Parathyroid adenoma (tissue), 2 donors: ENCODE results near the gene GRAMD4.

Experiments
- H2AFZ ChIP-seq: fragments of 300-600 bp; sonication (generic); one replicate; pipeline ENCODE4 v1.7.0; 2017; ENCODE audit warnings: antibody characterized with exemption, mild to moderate bottlenecking
- H3K27ac ChIP-seq: fragments of 300-600 bp; sonication (generic); one replicate; pipeline ENCODE4 v1.7.0; 2017
- H3K27me3 ChIP-seq: fragments of 300-600 bp; sonication (generic); one replicate; pipeline ENCODE4 v1.7.0; 2017; ENCODE audit warnings: low read length; ENCODE audit not compliant: control insufficient read depth, insufficient read depth
- H3K36me3 ChIP-seq: fragments of 300-600 bp; sonication (generic); one replicate; pipeline ENCODE4 v1.7.0; 2017; ENCODE audit warnings: low read length; ENCODE audit not compliant: control insufficient read depth, insufficient read depth
- H3K4me1 ChIP-seq: fragments of 300-600 bp; sonication (generic); one replicate; pipeline ENCODE4 v1.7.0; 2017; ENCODE audit warnings: control low read depth
- H3K4me2 ChIP-seq: fragments of 300-600 bp; sonication (generic); one replicate; pipeline ENCODE4 v1.7.0; 2017; ENCODE audit warnings: low read length
- H3K4me3 ChIP-seq: fragments of 300-600 bp; sonication (generic); one replicate; pipeline ENCODE4 v1.7.0; 2017; ENCODE audit warnings: low read depth, low read length
- H3K79me2 ChIP-seq: fragments of 300-600 bp; sonication (generic); one replicate; pipeline ENCODE4 v1.7.0; 2017; ENCODE audit warnings: control low read depth
- H3K9ac ChIP-seq: fragments of 300-600 bp; sonication (generic); one replicate; pipeline ENCODE4 v1.7.0; 2017; ENCODE audit warnings: mild to moderate bottlenecking
- H3K9me3 ChIP-seq: fragments of 300-600 bp; sonication (generic); one replicate; pipeline ENCODE4 v1.7.0; 2017; ENCODE audit warnings: low read length; ENCODE audit not compliant: control insufficient read depth
- TF ChIP-seq, protein P1 (sequence below): fragments of 300-600 bp; sonication (generic); IDR thresholded peaks from one replicate; pipeline ENCODE4 v1.7.0; 2017; ENCODE audit warnings: antibody characterized with exemption, mild to moderate bottlenecking
- donor health status: primary hyperparathyroidism.

GRAMD4 gene

DNA sequence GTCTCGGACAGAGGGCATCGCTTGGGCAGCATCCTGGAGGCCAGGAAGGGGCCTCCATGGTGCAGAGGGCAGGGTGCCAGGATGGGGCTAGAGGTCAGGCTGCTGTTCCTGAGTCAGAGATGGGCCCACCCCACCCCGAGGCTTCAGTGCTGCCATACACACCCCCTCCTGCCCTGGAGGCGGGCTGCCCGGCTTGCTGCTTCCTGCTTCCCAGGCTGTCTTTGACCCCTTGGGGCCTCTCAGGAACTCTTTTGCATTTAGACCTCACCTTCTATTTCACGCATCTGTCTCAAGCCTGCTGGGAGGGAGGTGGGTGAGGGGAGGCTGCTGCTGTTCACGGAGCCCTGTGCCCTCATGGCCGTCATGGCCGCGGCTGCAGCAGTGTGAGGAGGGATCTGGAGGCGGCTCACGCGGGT is 6.6 kb upstream of the GRAMD4 start:
- H3K4me1 ChIP-seq, result no peaks in the 10 kb centered on the region
- H3K9ac ChIP-seq, result no peak overlapping the region
- H3K27ac ChIP-seq, result no peak overlapping the region
- peaks cover 17% of the 10 kb centered on the region for H3K79me2 ChIP-seq
- H3K9me3 ChIP-seq, result no peaks in the 10 kb centered on the region
- no peaks in the 10 kb centered on the region for H3K27me3 ChIP-seq
- no peaks in the 10 kb centered on the region for H3K36me3 ChIP-seq
- H3K4me2 ChIP-seq, result no peak overlapping the region
- no peak overlapping the region for H2AFZ ChIP-seq
- TF ChIP-seq, protein P1, sequence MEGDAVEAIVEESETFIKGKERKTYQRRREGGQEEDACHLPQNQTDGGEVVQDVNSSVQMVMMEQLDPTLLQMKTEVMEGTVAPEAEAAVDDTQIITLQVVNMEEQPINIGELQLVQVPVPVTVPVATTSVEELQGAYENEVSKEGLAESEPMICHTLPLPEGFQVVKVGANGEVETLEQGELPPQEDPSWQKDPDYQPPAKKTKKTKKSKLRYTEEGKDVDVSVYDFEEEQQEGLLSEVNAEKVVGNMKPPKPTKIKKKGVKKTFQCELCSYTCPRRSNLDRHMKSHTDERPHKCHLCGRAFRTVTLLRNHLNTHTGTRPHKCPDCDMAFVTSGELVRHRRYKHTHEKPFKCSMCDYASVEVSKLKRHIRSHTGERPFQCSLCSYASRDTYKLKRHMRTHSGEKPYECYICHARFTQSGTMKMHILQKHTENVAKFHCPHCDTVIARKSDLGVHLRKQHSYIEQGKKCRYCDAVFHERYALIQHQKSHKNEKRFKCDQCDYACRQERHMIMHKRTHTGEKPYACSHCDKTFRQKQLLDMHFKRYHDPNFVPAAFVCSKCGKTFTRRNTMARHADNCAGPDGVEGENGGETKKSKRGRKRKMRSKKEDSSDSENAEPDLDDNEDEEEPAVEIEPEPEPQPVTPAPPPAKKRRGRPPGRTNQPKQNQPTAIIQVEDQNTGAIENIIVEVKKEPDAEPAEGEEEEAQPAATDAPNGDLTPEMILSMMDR, result no peak
- no peak overlapping the region for H3K4me3 ChIP-seq

DNA sequence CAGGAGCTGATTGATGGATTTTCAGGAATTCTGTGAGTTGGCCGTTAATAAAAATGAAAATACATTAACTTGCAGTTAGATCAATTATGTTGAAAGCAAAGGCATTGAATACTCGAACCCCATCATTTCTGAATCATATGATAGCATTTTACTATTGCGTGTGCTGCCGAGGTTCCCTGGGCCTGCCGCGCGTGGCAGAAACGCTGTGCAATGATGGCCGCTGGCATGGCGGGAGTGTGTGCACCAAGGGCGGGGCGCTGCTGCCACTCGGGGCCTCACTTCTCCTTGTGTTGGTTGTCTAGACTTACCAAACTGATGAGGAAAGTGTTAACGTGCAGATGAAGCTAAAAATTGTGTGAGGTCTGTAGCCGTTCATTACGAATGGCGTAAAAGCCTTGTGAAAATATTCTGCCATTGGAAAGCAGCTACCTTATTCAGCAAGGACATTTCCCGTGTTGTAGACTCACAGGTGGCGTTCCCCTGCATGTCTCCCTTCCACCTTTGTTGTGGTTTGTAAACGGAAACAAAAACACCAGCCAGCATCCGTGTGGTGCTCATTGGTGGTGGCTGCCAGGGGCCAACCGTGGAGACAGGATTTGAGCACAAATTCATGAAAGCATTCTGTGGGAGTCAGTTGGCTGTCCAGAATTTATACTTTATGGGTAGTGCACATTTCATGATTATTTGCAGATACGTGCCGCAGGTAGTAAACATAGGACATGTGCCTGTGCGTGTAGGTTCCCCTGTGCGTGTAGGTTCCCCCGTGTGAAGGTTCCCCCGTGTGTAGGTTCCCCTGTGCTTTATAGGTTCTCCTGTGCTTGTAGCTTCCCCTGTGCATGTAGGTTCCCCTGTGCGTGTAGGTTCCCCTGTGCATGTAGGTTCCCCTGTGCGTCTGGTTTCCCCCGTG is 5.9 kb upstream of the GRAMD4 start:
- Histone ChIP-seq H3K36me3 (no peaks in the 10 kb centered on the region), H3K79me2 (peaks cover 16% of the 10 kb centered on the region), H3K4me3 (no peak overlapping the region), H3K9me3 (no peaks in the 10 kb centered on the region), H3K4me2 (no peak overlapping the region), H3K9ac (no peak overlapping the region), H3K27me3 (no peaks in the 10 kb centered on the region), H2AFZ (no peak overlapping the region), H3K27ac (no peak overlapping the region), H3K4me1 (no peaks in the 10 kb centered on the region)
- TF ChIP-seq, protein P1, result no peak

DNA sequence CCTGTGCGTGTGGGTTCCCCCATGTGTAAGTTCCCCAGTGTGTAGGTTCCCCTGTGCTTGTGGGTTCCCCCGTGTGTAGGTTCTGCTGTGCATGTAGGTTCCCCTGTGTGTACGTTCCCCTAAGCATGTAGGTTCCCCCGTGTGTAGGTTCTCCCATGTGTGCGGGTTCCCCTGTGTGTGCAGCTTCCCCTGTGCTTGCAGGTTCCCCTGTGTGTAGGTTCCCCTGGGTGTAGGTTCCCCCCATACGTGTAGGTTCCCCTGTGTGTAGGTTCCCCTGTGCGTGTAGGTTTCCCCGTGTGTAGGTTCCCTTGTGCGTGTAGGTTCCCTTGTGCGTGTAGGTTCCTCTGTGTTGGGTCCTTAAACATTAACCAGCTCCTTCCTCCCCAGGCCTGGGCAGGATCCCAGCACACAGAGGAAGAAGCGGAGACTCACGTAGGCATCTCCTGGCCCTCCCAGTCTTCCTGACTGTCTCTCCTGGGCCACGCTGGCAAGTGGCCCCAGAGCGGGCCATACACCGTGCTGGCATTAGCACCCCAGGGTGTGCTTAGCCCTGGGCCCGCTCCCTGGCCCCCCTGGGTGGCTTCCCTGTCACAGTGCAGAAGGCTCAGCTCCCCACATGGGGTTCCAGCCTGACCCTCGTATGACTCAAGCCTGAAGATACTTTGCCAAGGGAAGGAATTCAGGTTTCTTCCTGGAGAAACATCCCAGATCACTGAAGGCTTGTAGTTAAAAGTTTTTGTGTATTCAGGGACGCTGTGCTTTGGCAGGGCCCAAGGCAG is 2.8 kb upstream of the GRAMD4 start:
- Histone ChIP-seq H3K9ac (no peak overlapping the region), H3K9me3 (no peaks in the 10 kb centered on the region), H3K27ac (no peak overlapping the region), H3K4me3 (no peak overlapping the region), H3K27me3 (no peaks in the 10 kb centered on the region), H3K36me3 (no peaks in the 10 kb centered on the region), H3K79me2 (peaks cover 7% of the 10 kb centered on the region), H3K4me1 (no peaks in the 10 kb centered on the region), H2AFZ (no peak overlapping the region), H3K4me2 (no peak overlapping the region)
- TF ChIP-seq, protein P1, result no peak

DNA sequence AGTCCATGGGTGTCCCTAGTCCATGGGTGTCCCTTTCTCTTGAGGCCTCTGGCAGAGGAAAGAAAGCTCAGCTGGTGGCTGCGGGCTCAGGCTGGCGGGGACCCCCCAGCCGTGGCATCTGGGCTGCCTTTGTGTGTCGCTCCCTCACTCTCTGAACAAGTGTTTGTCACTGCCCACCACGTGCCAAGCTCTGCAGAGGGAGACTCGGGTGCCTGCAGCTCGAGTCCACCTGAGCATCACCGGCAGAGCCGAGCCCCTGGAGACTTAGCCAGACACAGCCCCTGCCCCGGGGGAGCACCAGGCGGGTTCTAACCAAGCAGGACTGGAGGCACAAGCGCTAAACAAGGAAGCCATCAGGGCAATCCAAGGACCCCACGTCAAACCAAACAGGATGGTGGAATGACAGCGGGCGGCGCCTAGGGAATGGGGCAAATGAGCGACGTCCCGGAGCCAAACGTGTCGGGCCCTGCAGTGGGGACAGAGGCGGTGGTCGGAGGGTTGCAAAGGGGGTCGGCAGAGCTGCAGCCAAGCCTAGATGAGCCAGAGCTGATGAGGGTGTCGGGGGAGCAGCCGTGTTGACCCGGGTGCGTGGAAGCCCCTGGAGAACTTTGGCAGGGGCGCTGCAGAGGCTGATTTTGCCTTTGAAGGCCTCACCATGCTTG is 2.1 kb upstream of the GRAMD4 start:
- Histone ChIP-seq H3K4me2 (no peak overlapping the region), H3K4me1 (no peaks in the 10 kb centered on the region), H3K27ac (no peak overlapping the region), H3K36me3 (no peaks in the 10 kb centered on the region), H3K9me3 (no peaks in the 10 kb centered on the region), H3K4me3 (no peak overlapping the region), H3K9ac (no peak overlapping the region), H2AFZ (no peak overlapping the region), H3K27me3 (no peaks in the 10 kb centered on the region), H3K79me2 (peaks cover 5% of the 10 kb centered on the region)
- TF ChIP-seq, protein P1, result no peak
